Measurements from ENCODE around the gene WDR1.

The WDR1 gene

DNA sequence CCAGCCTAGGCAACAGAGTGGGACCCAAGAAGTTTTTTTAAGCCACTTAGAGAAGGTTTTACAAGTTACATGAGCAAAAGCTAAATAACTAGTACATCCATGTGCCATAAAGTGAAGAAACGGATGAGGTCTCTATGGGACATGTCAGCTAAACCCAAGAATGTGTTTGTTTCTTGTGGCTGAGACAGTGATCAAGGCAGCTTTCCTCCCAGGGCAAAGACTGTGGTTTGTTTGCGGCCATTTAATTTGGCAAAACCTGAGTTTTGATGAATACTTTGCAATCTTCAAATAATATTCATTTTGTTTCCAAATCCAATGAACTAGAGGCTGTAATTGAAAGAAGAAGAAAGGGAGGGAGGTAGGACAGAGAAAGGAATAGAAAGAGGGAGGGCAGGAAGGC is 50.4 kb downstream of the WDR1 start:
- no peak for DNase-seq

DNA sequence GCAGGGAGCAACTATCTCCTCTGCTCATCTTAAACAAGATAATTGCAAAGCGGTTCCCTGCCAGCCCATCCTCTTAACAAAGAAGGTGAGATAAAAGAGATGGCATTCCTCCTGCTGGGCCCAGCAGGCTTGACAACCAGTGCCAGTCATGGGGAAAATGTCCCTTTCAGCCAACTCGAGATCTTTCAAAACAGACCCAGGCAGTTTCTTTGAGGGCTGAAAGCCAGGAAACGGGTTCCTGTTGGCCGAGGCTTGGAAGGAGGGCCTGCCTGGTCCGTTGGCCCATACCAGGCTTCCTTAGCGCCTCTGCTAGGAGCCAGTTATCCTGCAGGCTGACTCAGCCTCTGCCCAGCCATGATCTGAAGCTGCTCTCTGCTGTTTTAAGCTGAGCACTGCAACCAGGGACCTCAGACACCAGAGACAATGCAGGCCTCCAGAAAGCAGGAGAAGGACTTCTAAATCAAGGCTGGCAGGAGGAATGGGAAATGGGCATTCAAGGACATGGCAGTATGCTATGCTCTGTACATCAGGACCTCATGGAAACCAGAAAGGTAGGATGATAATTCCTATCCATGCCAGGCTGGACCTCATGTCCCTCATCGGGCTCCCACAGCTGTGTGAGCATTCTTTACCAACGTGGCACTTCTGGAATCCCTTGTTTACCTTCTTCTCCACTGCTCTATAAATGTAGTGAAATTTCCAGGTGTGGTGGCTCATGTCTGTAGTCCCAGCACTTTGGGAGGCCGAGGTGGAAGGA is 52.9 kb downstream of the WDR1 start:
- DNase-seq, result peak; percentile 42

DNA sequence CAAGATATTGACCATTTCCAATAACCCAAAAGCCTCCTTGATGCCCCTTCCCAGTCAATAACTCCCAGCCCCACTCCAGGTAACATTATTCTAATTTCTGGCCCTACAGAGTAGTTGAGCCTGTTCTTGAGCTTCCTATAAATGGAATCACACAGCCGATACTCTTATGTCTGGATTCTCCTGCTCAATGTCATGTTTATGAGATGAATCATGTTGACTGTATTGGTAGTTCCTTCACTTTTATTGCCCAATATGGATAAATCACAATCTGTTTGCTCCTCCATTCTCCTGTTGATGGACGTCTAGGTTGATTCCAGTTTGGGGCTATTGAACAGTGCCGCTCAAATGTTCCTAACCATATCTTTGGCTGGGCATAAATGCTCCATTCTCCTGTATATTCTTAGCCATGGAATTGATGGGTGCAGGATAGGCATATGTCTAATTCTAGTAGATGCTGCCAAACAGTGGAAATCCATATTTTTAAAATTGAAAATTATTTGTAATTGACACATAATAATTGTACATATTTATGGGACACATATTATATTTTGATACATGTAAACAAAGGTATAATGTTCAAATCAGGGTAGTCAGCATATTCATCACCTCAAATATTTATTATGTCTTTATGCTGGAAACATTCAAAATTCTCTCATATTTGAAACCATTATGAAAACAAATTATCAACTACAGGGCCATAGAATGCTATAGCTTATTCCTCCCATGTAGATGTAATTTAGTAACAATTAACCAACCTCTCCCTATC is 54.8 kb downstream of the WDR1 start:
- DNase-seq, result no peak

DNA sequence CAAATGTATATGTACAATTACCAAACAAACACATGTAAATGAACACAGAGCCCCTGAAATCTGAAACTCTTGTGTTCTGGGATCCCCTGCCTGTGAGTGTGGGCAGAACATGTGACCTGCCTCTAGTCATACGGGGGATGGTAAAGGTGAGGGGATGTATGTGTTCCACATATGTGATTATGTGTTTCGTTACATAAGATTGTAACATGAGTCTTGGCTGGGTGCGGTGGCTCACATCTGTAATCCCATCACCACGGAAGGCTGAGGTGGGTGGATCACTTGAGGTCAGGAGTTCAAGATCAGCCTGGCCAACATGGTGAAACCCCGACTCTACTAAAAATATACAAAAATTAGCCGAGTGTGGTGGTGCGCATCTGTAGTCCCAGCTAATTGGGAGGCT is 58.2 kb downstream of the WDR1 start:
- no peak for DNase-seq

DNA sequence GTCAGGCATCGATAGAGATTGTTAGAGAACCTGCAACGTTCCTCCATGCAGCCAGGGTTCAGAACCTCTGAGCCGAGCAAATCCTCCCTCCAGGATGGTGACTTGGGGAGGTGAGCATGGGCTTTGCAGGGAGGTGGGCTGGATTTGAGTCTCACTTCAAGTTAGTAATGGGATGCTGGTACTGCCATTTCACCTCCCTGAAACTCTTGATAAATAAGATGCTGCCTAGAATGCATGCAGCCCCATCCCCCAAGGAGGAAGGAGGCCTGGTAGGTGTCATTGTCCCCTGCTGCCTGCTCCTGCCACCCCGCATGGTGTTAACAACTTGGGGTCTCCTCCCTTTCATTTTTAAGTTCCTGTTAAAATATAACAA is 59.6 kb downstream of the WDR1 start:
- DNase-seq, result no peak

DNA sequence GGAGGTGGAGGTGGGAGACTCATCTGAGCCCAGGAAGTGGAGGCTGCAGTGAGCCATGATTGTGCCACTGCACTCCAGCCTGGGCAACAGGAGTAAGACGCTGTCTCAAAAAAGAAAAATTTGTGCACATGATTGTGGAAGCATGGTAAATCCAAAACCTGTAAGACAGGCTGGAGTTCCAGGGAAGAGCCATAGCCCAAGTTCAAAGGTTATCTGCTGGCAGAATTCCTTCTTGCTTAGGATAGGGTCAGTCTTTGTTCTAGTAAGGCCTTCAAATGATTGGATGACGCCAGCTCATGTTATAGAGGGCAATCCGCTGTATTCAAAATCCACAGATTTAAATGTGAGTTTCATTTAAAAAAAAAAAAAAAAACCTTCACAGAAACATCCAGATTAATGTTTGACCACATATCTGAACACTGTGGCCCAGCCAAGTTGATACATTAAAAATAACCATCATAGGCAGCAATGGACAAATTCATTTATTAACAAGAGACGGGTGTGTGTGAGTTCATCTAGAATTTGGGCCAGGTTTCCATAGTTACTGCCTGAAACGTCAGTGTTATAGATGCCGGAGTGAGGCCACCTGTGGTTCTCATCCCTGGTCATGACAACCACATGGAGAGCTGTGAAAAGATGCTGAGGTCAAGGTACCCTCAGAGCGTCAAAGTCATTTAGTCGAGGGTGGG is 60.1 kb downstream of the WDR1 start:
- no peak for DNase-seq

DNA sequence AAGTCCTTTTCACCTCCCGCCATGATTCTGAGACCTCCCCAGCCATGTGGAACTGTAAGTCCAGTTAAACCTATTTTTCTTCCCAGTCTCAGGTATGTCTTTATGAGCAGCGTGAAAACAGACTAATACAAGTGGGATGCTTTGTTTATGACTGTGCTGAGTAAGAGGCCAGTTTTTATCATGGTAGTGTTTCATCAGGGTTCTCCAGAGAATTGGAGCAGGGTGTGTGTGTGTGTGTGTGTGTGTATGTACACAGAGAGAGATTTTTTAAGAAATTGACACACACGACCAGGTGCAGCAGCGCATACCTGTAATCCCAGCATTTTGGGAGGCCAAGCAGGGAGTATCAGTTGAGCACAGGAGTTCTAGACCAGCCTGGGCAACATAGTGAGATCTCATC is 60.7 kb downstream of the WDR1 start:
- no peak for DNase-seq

DNA sequence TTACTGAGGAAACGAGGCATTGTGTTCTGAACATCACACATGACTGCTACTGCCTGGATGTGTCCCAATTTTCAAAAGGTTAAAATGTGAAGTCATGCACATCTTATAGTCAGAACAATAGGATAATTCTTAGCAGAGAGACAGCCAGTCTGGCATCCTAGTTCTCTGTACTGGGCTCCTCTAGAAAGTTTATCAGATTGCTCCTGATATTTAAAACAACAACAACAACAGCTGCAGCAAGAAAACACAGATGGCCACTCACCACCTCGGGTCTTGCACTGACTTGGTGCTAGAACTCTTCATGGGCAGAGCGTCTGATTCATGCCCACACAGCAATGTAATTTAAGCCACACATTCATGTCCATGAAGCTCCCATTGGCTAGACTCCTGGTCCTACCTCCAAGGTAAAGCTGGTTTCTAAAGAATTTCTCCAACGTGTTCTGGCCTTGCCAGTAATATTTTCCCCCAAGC is 62.0 kb downstream of the WDR1 start:
- no peak for DNase-seq

DNA sequence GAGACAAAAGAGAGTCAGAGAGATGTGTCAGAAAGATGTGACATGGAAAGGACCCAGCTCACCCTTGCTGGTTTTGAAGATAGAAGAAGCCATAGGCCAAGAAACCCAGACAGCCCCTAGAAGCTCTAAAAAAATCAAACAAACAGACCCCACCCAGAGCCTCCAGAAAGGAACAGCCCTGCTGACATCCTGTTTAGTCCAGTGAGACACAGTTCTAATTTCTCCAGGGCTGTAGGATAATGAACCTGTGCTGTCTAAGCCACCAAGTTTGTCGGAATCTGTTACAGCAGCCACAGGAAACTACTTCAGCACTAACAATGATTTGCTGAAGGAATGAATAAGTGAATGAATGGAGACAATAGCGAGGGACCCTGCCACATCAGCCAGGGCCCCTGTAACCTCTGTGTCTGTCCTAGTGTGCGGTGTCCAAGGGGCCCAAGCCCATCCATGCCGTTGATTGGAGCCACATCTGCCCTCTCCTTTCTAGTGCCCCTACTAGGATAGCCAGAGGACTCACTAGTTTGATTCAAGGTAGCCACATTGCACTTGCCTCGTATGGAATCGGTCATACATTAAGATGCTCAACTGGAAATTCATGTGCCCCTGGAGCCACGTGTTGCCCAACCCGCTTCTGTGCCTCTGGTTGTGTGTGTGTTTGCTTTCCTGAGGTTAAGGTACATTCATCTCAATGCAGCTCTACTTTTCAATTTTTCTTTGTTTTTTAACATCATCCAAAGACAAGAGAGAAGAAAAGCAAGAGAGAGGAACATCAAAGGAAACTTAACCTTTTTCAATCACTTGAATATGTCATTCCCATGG is 62.8 kb downstream of the WDR1 start:
- DNase-seq, result no peak

DNA sequence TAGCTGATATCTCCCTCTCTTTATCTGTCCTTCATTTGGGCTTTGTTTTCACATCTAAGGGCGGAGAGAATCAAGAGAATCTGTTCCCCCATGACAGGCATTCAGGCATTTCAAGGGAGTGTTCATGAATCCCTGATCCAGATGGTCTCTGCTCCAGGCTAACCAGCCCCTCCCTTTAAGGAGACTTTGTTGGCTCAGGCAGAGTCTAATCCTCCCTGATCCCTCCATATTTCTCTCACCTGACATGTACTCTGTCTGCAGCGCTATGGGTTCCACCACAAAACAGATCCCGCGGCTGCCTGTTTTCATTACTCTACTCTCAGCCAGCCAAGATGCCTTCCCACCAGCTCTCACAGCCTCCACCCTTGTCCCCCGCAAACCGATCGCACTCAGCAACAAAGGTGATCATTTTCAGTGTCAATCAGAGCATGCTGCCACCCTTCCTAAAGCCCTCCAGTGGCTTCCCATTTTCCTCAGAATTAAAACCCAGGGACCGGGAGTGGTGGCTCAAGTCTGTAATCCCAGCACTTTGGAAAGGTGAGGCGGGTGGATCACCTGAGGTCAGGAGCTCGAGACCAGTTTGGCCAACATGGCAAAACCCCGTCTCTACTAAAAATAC is 65.0 kb downstream of the WDR1 start:
- DNase-seq, result no peak

DNA sequence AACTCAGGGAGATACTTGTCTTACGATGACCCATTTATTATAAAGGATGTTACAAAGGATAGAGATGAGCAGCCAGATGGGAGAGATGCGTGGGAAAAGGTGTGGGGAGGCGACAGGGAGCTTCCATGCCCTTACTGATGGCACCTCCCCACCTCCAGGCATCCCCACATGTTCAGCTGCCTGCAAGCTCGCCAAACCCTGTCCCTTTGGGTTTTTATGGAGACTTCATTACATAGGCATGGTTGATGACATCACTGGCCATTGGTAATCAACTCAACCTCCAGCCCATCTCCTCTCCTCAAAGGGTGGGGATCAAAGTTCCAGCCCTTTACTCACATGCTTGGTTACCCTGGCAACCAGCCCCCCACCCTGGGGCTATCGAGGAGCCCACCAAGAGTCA is 65.9 kb downstream of the WDR1 start:
- no peak for DNase-seq

DNA sequence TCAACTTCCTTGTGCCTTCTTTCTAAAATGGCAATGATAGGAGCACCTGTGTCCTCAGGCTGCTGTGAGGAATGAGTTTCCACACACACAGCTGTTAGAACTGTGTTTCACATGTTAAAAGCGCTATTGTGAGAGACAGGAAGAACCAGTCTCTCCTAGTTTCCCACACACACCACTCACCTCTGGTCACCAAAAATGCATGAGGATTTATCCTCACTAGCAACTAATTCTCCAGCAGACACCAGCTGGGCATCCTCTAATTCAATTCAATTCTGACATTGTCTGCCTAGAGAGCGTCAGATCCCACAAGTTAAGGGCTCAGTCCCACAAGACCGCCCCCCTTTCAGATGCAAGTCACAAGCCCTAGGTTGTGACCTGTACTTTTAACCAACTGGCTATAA is 66.3 kb downstream of the WDR1 start:
- DNase-seq, result no peak

DNA sequence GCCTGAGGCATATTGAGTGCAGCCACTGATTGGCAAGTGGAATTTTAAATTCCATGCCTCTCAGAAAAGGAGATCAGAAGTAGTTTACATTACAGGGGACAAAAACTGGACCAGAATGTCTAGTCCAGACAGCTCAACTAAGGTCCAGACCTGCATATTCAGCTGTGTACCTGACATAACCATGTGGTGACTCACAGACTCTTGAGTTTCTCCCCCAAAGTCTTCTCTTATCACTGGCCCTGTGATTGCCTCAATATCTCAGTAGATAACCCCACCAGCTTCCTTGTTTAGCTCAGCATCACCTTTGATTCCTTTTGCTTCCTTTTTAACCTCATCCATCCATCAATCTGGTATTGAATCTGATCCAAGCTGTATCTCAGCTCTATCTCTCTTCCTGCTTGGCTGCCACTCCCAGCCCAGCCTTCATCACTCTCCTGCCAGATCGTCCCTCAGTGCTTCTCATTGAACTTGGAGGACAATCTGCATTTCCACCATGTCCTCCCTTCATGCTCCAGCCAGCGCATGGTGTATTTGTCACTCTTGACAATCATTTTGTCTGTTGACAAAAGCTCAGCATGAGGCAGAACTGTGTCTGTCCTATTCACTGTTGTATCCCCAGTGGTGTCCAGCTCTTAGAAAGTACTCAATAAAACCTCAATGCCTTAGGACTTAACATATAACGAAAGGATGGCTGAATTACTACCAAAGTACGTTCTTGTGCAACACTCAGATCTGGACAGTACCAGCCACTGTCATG is 67.5 kb downstream of the WDR1 start:
- no peak for DNase-seq

DNA sequence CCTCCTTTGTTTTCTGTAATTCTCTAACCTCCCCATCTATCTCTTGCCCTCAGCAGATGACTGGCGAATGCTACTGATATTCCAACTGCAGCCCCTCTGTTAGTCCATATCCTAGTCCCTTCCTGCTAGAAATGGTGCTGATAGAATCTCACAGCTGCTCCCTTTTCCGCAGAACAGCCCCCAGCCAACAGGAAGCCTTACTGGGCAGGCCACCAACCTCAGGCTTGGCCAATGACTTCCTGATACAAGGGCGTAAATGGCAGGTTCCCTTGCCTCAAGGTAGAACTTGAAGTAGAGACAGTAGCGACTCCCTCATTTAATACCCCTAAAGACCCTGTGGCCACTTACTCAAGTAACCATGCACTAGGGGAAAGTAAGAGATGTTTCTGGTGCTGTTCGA is 68.6 kb downstream of the WDR1 start:
- no peak for DNase-seq

DNA sequence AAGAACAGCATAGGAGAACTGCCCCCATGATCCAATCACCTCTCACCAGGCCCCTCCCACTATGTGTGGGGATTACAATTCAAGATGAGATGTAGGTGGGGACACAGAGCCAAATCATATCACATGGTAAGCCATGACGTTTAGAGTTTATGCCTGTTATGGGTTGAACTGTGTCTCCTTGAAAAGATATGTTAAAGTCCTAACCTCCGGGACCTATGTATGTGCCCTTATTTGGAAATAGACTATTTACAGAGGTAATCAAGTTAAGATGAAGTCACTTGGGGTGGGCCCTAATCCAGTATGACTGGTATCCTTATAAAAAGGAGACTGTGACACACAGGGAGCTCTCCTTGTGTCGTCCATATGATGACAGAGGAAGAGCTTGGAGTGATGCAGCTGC is 70.1 kb downstream of the WDR1 start:
- DNase-seq, result no peak

DNA sequence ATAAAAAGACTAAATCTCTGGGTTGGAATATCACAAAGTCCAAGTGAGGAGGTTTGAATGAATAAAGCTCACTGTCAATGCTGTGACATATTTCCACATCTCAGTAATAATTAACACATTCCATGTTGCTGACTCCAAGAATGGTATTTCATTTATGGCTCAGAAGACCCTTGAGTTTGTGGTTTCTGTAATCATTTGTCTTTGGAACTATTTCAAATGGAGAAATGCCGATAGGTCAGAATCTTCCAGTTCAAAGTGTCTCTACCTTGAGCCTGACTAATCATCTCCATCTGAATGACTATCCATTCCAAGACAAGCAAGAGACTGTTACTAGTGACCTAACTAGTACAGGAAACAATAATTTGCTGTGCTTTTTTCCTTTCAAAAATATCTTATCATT is 71.1 kb downstream of the WDR1 start:
- DNase-seq, result no peak

DNA sequence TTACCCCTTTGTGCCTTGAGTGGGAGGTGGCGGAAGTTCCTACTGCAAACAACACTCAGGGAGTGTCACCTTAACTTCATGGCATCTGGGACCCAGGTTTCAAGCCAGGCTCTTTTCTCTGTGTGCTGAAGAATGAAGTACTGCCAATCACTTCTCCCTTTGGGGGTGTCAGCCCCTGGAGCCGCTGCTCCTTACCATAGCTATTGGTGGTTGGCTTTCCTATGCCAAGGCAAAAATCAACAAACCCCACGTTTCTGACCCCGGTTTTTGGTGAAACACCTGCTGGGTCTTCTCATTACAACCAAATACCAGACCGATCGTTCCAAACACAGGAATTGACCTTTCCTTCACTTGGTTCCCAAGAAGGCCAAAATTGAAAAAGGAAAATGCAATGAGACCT is 75.6 kb downstream of the WDR1 start:
- DNase-seq, result no peak

DNA sequence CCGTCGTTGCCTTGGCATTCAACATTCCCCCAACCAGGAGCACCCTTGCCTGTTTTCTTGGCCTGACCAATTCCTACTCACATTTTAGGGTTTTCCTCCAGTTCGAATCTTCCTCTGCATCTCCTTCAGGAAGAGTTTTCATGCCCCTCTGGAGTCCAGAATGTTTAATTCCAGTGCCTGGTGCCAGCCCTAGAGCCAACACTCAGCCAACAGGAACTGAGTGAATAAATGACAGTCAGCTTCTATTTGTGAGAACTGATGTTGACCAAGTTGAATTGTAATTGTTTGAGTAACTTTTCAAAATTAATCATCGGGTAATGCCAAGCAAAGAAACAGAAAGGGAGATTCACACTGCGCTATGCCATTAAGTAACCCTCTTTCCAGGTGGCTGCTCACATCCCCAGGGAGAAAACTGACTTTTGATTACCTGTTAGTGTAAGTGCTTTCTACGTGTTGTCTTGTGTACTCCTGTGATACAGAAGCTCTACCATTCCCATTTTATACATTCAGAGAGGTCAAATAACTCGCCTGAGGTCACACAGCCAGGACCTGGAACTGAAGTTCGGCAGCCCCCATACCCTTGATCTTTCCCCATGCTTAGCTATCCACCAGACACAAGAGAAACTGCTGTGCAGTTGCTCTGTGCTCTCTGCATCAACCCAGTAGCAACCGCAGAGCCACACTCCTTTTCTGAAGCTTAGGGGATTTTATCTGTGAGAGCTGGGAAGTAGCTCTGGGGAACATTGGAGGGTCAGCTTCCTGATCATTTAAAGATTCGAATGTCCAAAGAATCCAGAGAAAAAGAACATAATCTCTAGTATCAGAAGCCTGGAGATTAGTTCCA is 76.3 kb downstream of the WDR1 start:
- DNase-seq, result no peak

DNA sequence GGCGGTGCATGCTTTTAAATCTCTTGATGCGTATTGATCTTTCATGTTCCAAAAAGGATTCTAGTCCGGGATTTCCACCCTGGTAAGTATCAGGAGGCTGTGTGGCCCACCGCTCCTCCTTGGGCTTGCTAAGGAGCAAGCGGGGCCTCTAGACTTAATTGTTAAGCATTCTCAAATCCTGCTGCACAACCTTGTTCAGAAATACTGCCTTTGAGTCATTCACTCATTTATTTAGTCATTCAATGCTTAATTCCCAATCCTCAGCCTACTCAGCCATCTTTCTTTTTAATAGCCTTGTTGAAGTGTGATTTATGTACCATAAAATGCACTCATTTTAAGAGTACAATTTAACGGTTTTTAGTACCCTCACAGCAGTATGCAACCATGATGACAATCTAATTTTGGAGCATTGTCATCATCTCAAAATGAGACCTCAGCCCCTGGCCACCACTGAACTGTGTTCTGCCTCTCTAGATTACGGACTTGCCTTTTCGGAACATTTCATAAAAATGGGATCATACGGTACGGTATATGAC is 79.7 kb downstream of the WDR1 start:
- DNase-seq, result no peak

DNA sequence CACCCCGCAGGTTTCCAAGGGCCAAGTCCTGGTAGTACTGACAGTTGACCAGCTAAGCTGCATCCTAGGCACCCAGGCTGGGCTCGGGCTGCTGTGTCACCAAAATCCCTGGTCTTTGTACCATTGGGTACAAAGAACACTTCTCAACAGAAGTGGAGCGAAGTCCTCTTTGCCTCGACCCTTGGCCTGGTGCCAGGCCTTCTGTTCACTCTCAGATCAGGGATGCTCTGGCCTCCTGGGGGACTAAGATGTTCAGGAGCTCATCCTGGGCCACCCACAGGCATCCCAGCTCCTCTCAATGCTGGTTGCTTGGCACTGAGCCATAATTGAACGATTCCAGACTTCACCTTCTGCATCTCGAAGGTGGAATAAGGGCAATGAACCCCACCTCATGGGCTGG is 81.5 kb downstream of the WDR1 start:
- no peak for DNase-seq
